ENCODE results near the gene CDK11A. TPM values are rescaled to one million over a fixed set of nuclear protein-coding genes. Genes with fewer than 3 reads are reported as not detected.

Gene CDK11A
- polyA plus RNA-seq, 2 of the 4 experiments (the other 2 are of a cell fraction), result 6.7 to 36.4 TPM

- TF ChIP-seq RARB (CRISPR knock-in tag; IDR thresholded peaks at IDR 0.05), result no peak
- TF ChIP-seq ESRRA (IDR thresholded peaks at IDR 0.05; ENCODE audit: borderline replicate concordance, low read length), result no peak
Observed at GRCh38 chr1:1687846-1688245, 36.3 kb downstream of the CDK11A start (continued).

GRCh38 chr1:1684031-1684681 is 40.0 kb downstream of the CDK11A start:
- CTCF ChIA-PET, result no interaction called here
- no peak for FAIRE-seq
- POLR2A ChIA-PET, result no interaction called here
- no peak for DNase-seq (ENCODE audit: low read depth in 1 of 2, low spot score in 1 of 2)
- 92% methylated on average over 19 of the region's 28 CpGs for WGBS (ENCODE audit: missing lambda C conversion rate)
- Histone ChIP-seq H3K9me3 (no peaks in the 10 kb centered on the region), H3K4me2 (no peak overlapping the region), H3K27ac (peak overlapping the region in 1 of 2 experiments; percentile 53; a peak in 2 of 6 replicates), H3K4me1 (peaks cover 19% of the 10 kb centered on the region), H3K4me3 (no peak overlapping the region)
- no peak for ATAC-seq
- TF ChIP-seq BHLHE40 (IDR thresholded peaks at IDR 0.05; ENCODE audit: low read depth, low read length), result no peak
- no peak for TF ChIP-seq RCOR1 (IDR thresholded peaks at IDR 0.05; ENCODE audit: low read depth, low read length)
- TF ChIP-seq E2F6 (IDR thresholded peaks at IDR 0.05; ENCODE audit: borderline replicate concordance, low read depth), result no peak
- no peak for TF ChIP-seq HES2 (IDR thresholded peaks at IDR 0.05)
- TF ChIP-seq KDM5A (IDR thresholded peaks at IDR 0.05), result no peak
- no peak for TF ChIP-seq GATA3 (IDR thresholded peaks at IDR 0.05; ENCODE audit: borderline replicate concordance)
- no peak for TF ChIP-seq PHF8 (IDR thresholded peaks at IDR 0.05; ENCODE audit: borderline replicate concordance, low read depth)
- TF ChIP-seq MAFK (IDR thresholded peaks at IDR 0.05; ENCODE audit: partially characterized antibody), result no peak

GRCh38 chr1:1683104-1683905 is 40.9 kb downstream of the CDK11A start:
- Histone ChIP-seq H3K27ac (peak overlapping the region in 1 of 2 experiments; percentile 53; a peak in 2 of 6 replicates), H3K4me2 (no peak overlapping the region), H3K4me3 (no peak overlapping the region), H3K4me1 (peaks cover 22% of the 10 kb centered on the region), H3K9me3 (no peaks in the 10 kb centered on the region)
- TF ChIP-seq MYC (IDR thresholded peaks at IDR 0.05; ENCODE audit: borderline replicate concordance, low read length) (no peak), ELK1 (IDR thresholded peaks at IDR 0.05; ENCODE audit: low read depth, low read length) (no peak), CBX2 (IDR thresholded peaks at IDR 0.05; ENCODE audit: borderline replicate concordance, low read depth) (no peak), FOSB (CRISPR knock-in tag; IDR thresholded peaks at IDR 0.05) (no peak)
- no peak for DNase-seq (ENCODE audit: low read depth in 1 of 2, low spot score in 1 of 2)
- no peak for ATAC-seq
- no peak for FAIRE-seq
- POLR2A ChIA-PET, result no interaction called here
- WGBS (ENCODE audit: missing lambda C conversion rate), result 86% methylated on average over 22 of the region's 26 CpGs
- CTCF ChIA-PET, result no interaction called here

GRCh38 chr1:1680912-1681273 is 43.3 kb downstream of the CDK11A start:
- ChIA-PET CTCF (interaction anchor here (1.1 kb wide), 1 partner anchor 38 kb away, joined by 3 read pairs; no protein-coding TSS in a partner anchor), POLR2A (no interaction called here)
- DNase-seq (ENCODE audit: low read depth in 1 of 2, low spot score in 1 of 2) (peak in 1 of 2 experiments; percentile 41), ATAC-seq (peak in 1 of 2 experiments; percentile 48; a peak in 2 of 6 replicates), FAIRE-seq (no peak)
- TF ChIP-seq RAD21 (conservative IDR thresholded peaks at IDR 0.05 in 1 of 2, IDR thresholded peaks at IDR 0.05 in 1 of 2) (no peak), ESRRA (IDR thresholded peaks at IDR 0.05; ENCODE audit: borderline replicate concordance, low read length) (no peak), ZSCAN20 (CRISPR knock-in tag; IDR thresholded peaks at IDR 0.05) (no peak), CBX2 (IDR thresholded peaks at IDR 0.05; ENCODE audit: borderline replicate concordance, low read depth) (no peak), TFCP2L1 (CRISPR knock-in tag; IDR thresholded peaks at IDR 0.05) (no peak), EHF (CRISPR knock-in tag; IDR thresholded peaks at IDR 0.05) (no peak), CEBPB (IDR thresholded peaks at IDR 0.05) (no peak), FOSL2 (IDR thresholded peaks at IDR 0.05) (no peak), FOSL2 (CRISPR knock-in tag; IDR thresholded peaks at IDR 0.05) (no peak), MYC (IDR thresholded peaks at IDR 0.05; ENCODE audit: borderline replicate concordance, low read length) (no peak), RNF2 (IDR thresholded peaks at IDR 0.05; ENCODE audit: borderline replicate concordance, low read depth) (no peak), FOSB (CRISPR knock-in tag; IDR thresholded peaks at IDR 0.05) (no peak), USF2 (IDR thresholded peaks at IDR 0.05) (no peak), KDM1A (IDR thresholded peaks at IDR 0.05; ENCODE audit: low read depth) (no peak), EP300 (IDR thresholded peaks at IDR 0.05) (no peak), SMC3 (IDR thresholded peaks at IDR 0.05) (no peak)
- whole genome bisulfite sequencing (ENCODE audit: missing lambda C conversion rate), result 56% methylated on average over 10 of the region's 11 CpGs
- Histone ChIP-seq H3K4me3 (no peak overlapping the region), H3K4me2 (no peak overlapping the region), H3K9me3 (no peaks in the 10 kb centered on the region), H3K27ac (peak overlapping the region in 1 of 2 experiments; percentile 33; a peak in 1 of 6 replicates), H3K4me1 (peaks cover 12% of the 10 kb centered on the region)

All from A549 (cell line).